Breast epithelium (tissue), 4 donors: ENCODE measurements around the gene MGAT4A. TPM values are rescaled to one million over a fixed set of nuclear protein-coding genes. Genes with fewer than 3 reads are reported as not detected.

Experiments
- DNase-seq, 2 donors: peaks; one replicate each; pipeline ENCODE4 v3.0.0-alpha.2; 2019; ENCODE audit warnings: low spot score in 2 of 2
- H3K27ac ChIP-seq, 2 donors: fragments of 200-600 bp; sonication (generic) in 1 of 2; one replicate each; pipeline ENCODE4 v1.5.1; 2016 to 2019; ENCODE audit warnings: mild to moderate bottlenecking in 1 of 2
- H3K27me3 ChIP-seq, 2 donors: fragments of 200-600 bp; sonication (generic) in 1 of 2; one replicate each; pipeline versions ENCODE4 v1.5.1 to v1.6.0; 2017 to 2019; ENCODE audit warnings: control low read depth in 1 of 2, mild to moderate bottlenecking in 1 of 2
- H3K36me3 ChIP-seq: fragments of 200-600 bp; one replicate; pipeline ENCODE4 v1.5.1; 2019
- H3K4me1 ChIP-seq, 2 donors: fragments of 200-600 bp; sonication (generic); one replicate each; pipeline ENCODE4 v1.5.1; 2016 to 2019; ENCODE audit warnings: control low read depth in 1 of 2
- H3K4me3 ChIP-seq, 3 donors: fragments of 200-600 bp; sonication (generic); 1 replicate in 2 of 3; 2 replicates in 1 of 3; pipeline ENCODE4 v1.5.1; 2016 to 2019; ENCODE audit warnings: mild to moderate bottlenecking in 3 of 3, moderate library complexity in 2 of 3
- H3K9me3 ChIP-seq, 2 donors: fragments of 200-600 bp; sonication (generic) in 1 of 2; one replicate each; pipeline ENCODE4 v1.5.1; 2016 to 2019; ENCODE audit warnings: control low read depth in 1 of 2
- POLR2A ChIP-seq: fragments of 450-650 bp; IDR thresholded peaks from one replicate; pipeline ENCODE4 v1.6.1; 2016; ENCODE audit warnings: antibody characterized with exemption, mild to moderate bottlenecking, moderate library complexity
- POLR2AphosphoS5 ChIP-seq, 3 donors: sonication (generic); formaldehyde crosslinking; IDR thresholded peaks; one replicate each; pipeline ENCODE4 v1.6.1; 2017; ENCODE audit warnings: antibody characterized with exemption in 3 of 3
- intact Hi-C: fragments of 100-400 bp; cut with DNase I; formaldehyde crosslinking; loops from one replicate; pipeline ENCODE4 v1.15.1; 2023; ENCODE audit warnings: low total_unique reads
- total RNA-seq, 3 donors: library from RNA; depleted of rRNA; stranded (reverse); fragments of >200 nt; gene quantifications; one replicate each; pipeline ENCODE4 v1.1.0, GENCODE V29; 2016
- TF ChIP-seq, protein P1 (sequence below), 3 donors: fragments of 450-650 bp; IDR thresholded peaks; one replicate each; pipeline ENCODE4 v1.5.1; 2016 to 2017; ENCODE audit warnings: antibody characterized with exemption in 3 of 3, mild to moderate bottlenecking in 3 of 3, moderate library complexity in 3 of 3

Gene MGAT4A
- total RNA-seq: 10 to 100 TPM; 28.6 to 41.1 (median 34.4) TPM

DNA sequence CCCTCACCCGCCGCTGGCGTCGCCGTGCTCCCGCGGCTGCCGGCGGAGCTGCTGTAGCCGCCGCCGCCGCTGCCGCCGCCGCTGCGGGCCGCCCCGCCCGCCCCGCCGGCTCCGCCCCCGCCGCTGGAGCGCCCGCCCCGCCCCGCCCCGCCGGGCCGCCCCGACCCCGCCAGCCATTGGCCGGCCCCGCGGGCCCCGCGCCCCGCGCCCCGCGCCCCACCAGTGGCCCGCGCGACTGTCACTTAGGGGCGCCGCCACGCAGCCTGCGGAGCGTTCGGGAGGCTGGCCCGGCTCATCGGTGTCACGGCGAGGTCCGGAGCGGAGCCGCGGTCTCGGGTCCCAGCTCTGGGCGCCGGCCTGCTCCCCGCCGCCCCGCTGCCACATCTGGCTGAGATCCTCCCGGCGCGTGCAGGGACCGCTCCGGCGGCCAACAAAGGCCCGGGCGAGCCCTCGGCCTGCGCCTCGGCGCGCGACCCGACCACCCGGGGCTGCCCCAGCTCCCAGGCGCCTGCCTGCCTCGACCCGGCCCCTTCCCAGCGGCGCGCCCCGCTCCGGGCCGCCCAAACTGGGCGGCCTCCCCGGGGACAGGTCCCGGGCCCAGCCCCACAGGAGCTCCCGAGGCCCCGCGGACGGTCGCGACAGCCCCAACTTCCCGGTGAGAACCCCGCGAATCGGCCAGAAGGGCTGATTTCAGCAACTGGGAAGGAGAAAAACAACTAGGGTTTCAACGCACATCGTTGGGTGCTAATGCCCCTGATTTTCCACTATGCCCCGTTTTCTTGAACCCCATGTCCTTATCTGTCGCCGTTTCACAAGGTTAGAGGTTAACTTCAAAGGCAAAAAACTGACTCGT is at the start of gene MGAT4A:
TSS of gene MGAT4A (minus strand) at position 92 of the 853 bp plus-strand sequence. CDS start 4,800 bp downstream, outside the sequence.
- intact Hi-C loops: no loop called here
- Histone ChIP-seq H3K4me3 (peak within 1 kb of the TSS; percentile 79 to 98 (median 86)), H3K4me1 (peaks cover 2 to 5% of the 10 kb centered on the region in 2 donors), H3K36me3 (no peaks in the 10 kb centered on the region), H3K27me3 (no peaks in the 10 kb centered on the region), H3K9me3 (no peaks in the 10 kb centered on the region), H3K27ac (peak within 1 kb of the TSS; percentile 87 to 90)
- TF ChIP-seq, protein P1, sequence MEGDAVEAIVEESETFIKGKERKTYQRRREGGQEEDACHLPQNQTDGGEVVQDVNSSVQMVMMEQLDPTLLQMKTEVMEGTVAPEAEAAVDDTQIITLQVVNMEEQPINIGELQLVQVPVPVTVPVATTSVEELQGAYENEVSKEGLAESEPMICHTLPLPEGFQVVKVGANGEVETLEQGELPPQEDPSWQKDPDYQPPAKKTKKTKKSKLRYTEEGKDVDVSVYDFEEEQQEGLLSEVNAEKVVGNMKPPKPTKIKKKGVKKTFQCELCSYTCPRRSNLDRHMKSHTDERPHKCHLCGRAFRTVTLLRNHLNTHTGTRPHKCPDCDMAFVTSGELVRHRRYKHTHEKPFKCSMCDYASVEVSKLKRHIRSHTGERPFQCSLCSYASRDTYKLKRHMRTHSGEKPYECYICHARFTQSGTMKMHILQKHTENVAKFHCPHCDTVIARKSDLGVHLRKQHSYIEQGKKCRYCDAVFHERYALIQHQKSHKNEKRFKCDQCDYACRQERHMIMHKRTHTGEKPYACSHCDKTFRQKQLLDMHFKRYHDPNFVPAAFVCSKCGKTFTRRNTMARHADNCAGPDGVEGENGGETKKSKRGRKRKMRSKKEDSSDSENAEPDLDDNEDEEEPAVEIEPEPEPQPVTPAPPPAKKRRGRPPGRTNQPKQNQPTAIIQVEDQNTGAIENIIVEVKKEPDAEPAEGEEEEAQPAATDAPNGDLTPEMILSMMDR (IDR thresholded peaks at IDR 0.05): no peak
- TF ChIP-seq POLR2AphosphoS5 (IDR thresholded peaks at IDR 0.05) (peak in 2 of 3 donors; percentile 48 to 60), POLR2A (no peak)
- peak; percentile 49 to 64 for DNase-seq

DNA sequence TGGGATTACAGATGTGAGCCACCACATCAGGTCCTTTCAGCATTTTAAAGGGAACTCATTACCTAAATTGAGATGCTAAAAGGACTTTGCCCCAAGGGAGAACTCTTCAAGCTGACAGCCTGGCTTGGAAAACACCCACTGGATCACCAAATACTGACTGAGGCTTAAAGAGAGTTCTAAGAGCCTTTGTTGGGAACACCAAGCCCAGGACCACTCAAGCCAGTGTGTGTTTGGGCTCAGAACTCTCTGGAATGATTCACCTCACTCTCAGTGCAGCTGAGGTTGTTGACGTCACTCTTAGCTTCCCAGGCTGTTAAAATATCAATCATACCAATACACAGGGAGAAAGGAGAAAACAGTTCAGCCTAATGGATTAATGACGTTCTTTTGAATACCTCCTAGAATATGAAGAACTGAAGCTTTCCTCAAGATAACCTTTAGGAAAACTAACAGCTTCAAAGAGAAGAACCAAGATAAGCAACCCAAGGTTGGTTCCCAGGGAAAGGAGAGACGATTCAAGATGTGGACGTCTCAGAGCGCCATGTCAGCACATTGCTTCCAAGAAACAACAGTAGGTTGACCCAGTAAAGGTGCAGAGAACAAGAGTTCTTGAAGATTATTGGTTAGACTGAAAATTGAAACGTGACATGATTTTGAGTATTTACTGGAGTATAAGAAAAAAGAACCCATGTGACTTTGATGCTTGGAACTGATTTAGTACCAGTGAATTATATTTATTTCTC is 48.0 kb upstream of the MGAT4A start:
- intact Hi-C loops: no loop called here
- TF ChIP-seq POLR2AphosphoS5 (IDR thresholded peaks at IDR 0.05) (no peak), POLR2A (no peak)
- TF ChIP-seq, protein P1 (IDR thresholded peaks at IDR 0.05): no peak

DNA sequence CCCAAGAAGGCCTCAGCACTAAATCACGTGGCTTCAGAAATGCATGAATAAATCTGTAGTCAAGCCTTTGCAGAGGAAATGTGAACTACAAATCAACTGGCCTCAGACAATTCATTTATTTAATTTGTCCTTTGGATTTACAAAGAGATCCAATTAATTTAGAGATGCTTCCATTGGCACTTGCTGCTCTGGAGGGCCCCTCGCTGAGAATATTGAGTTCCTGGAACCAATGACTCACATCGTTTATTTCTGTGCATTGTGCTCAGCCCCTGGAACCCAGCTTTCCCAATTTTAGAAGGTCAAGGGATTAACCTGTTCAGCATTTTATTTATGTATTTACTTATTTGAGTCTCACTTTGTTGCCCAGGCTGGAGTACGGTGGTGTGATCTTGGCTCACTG is 47.2 kb upstream of the MGAT4A start:
- H3K9me3 ChIP-seq: peaks cover 0 to 5% of the 10 kb centered on the region in 2 donors
- intact Hi-C loops: no loop called here
- H3K4me1 ChIP-seq: peaks cover 0 to 1% of the 10 kb centered on the region in 2 donors
- no peak overlapping the region for H3K4me3 ChIP-seq
- no peaks in the 10 kb centered on the region for H3K36me3 ChIP-seq
- no peak for DNase-seq
- no peaks in the 10 kb centered on the region for H3K27me3 ChIP-seq
- no peak overlapping the region for H3K27ac ChIP-seq
- TF ChIP-seq, protein P1 (IDR thresholded peaks at IDR 0.05): no peak
- no peak for TF ChIP-seq POLR2AphosphoS5 (IDR thresholded peaks at IDR 0.05)
- TF ChIP-seq POLR2A: no peak

More for the DNA sequence above, 48.0 kb upstream of the MGAT4A start:
- H3K27me3 ChIP-seq: no peaks in the 10 kb centered on the region
- no peak overlapping the region for H3K27ac ChIP-seq
- DNase-seq: no peak
- H3K36me3 ChIP-seq: no peaks in the 10 kb centered on the region
- no peaks in the 10 kb centered on the region for H3K4me1 ChIP-seq
- peaks cover 0 to 5% of the 10 kb centered on the region in 2 donors for H3K9me3 ChIP-seq
- no peak overlapping the region for H3K4me3 ChIP-seq

DNA sequence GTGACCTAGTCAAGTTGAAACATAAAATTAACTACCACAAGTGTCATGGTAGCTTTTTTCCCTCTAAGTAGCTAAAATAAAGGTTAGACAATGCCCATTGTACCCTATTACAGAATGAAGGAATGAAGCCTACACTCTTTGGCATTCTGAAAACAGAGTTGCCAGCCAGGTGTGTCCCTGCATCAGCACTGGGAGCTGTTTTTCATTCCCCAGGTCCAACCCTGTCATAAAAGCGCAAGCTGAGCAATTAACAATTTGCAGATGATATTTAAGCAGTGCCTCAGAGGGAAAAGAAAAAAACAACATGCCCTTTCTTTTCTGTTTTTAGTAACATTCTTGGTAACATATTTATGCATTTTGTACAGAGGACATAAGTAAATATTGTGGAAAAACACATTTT is 46.8 kb upstream of the MGAT4A start:
- no peaks in the 10 kb centered on the region for H3K36me3 ChIP-seq
- no peak for DNase-seq
- TF ChIP-seq POLR2AphosphoS5 (IDR thresholded peaks at IDR 0.05): no peak
- no peak for TF ChIP-seq POLR2A
- TF ChIP-seq, protein P1 (IDR thresholded peaks at IDR 0.05): no peak
- H3K27ac ChIP-seq: no peak overlapping the region
- peaks cover 0 to 2% of the 10 kb centered on the region in 2 donors for H3K4me1 ChIP-seq
- intact Hi-C loops: no loop called here
- no peak overlapping the region for H3K4me3 ChIP-seq
- no peaks in the 10 kb centered on the region for H3K27me3 ChIP-seq
- H3K9me3 ChIP-seq: peaks cover 0 to 5% of the 10 kb centered on the region in 2 donors
